Heart right ventricle (tissue), 16 donors: Measurements from ENCODE around the gene MRPL38. TPM values are rescaled to one million over a fixed set of nuclear protein-coding genes. Genes with fewer than 3 reads are reported as not detected.

Experiments
- ATAC-seq, 8 donors: fragments of 200-7000 bp; cut with Tn5 transposase; one replicate each; pipeline ENCODE4 v1.9.1; 2020; ENCODE audit warnings: mild to moderate bottlenecking in 8 of 8, moderate library complexity in 8 of 8, moderate number of reproducible peaks in 1 of 8
- DNase-seq, 2 donors: peaks; one replicate each; pipeline ENCODE4 v3.0.0-alpha.2; 2020
- H3K27ac ChIP-seq, 10 donors: fragments of 200-600 bp; sonication (generic) in 2 of 10; one replicate each; pipeline versions ENCODE4 v1.5.0 to v1.8.0; 2020 to 2022; ENCODE audit warnings: mild to moderate bottlenecking in 3 of 10
- H3K27me3 ChIP-seq, 7 donors: fragments of 200-600 bp; one replicate each; pipeline ENCODE4 v1.8.0; 2021 to 2022; ENCODE audit warnings: mild to moderate bottlenecking in 2 of 7
- H3K36me3 ChIP-seq, 9 donors: fragments of 200-600 bp; sonication (generic) in 1 of 9; one replicate each; pipeline versions ENCODE4 v1.5.0 to v1.8.0; 2020 to 2022; ENCODE audit warnings: mild to moderate bottlenecking in 2 of 9
- H3K4me1 ChIP-seq, 9 donors: fragments of 200-600 bp; sonication (generic) in 1 of 9; one replicate each; pipeline versions ENCODE4 v1.5.0 to v1.8.0; 2020 to 2022; ENCODE audit warnings: mild to moderate bottlenecking in 4 of 9
- H3K4me3 ChIP-seq, 10 donors: fragments of 200-600 bp; sonication (generic) in 2 of 10; one replicate each; pipeline versions ENCODE4 v1.5.0 to v1.8.0; 2020 to 2022; ENCODE audit warnings: mild to moderate bottlenecking in 7 of 10, moderate library complexity in 2 of 10
- H3K9me3 ChIP-seq, 11 donors: fragments of 200-600 bp in 10 of 11; sonication (generic) in 2 of 11; one replicate each; pipeline versions ENCODE4 v1.5.0 to v1.8.0; 2013 to 2022; ENCODE audit warnings: mild to moderate bottlenecking in 2 of 11, control low read depth in 1 of 11, moderate library complexity in 1 of 11
- CTCF ChIP-seq, 9 donors: fragments of 200-600 bp; sonication (generic) in 2 of 9; IDR thresholded peaks; one replicate each; pipeline versions ENCODE4 v1.5.0 to v1.8.0; 2021 to 2022; ENCODE audit warnings: antibody characterized with exemption in 9 of 9, mild to moderate bottlenecking in 5 of 9, moderate library complexity in 1 of 9
- WGBS, 2 donors: extraction: QIAGEN DNeasy Blood & Tissue Kit; methylation state at CpG; one replicate each; pipeline ENCODE4 v1.1.7; 2013; ENCODE audit warnings: inconsistent platforms in 1 of 2; 5-methylcytosine and 5-hydroxymethylcytosine counted together
- intact Hi-C, 10 donors: fragments of 100-400 bp; cut with DNase I; formaldehyde crosslinking; loops; one replicate each; pipeline versions ENCODE4 v1.11.1 to v1.14.2; 2022
- polyA plus RNA-seq, 2 donors: library from polyadenylated mRNA; stranded (reverse); fragments of 200-250 nt; gene quantifications; one replicate each; pipeline ENCODE4 v1.2.3, GENCODE V29; 2013
- total RNA-seq, 10 donors: library from RNA; stranded (reverse); fragmentation: NEBNext Ultra II Directional in 3 of 10; extraction: Animal tissue kit (Norgen Biotek cat#: 25700) in 3 of 10; gene quantifications; one replicate each; pipeline versions ENCODE4 v1.2.1 to v1.2.4, GENCODE V29; 2021 to 2023
- donor health status: Arrhythmogenic right ventricular cardiomyopathy.
- donor health status: ischemic (EF 13 %, LVEDD 7.1; RV severe dilation, severe dysfunction).
- donor health status: healthy with polysubstance abuse.
- donor health status: DM: no; HTN: yes; CAD: no.
- donor health status: DM: no; HTN: no; CAD: no.
- donor health status: ischemic (EF 25% LVEDD 6.9; RV normal size, moderate dysfunction).
- donor health status: ischemic (EF 25% LVEDD 5.7; RV mildly dilated, moderate dysfunction).
- donor health status: healthy.
- donor health status: DM: yes; HTN: yes; CAD: no.
- donor health status: Ischemic cardiomyopathy.
- donor health status: ischemic (EF 35%, LVEDD 5.7; RV mildly dilated, moderate dysfunction).
- donor health status: nonischemic (EF 11% LVEDD 7.7; RV severe dilation, severe dysfunction).
- donor health status: DM: yes; HTN: yes; CAD: no.
- donor health status: PGD.
- donor health status: ischemic (EF 29% LVEDD 5.4; RV normal size, mild dysfunction).
- donor health status: nonischemic (EF 23%, LVEDD 6.1; RV moderate dilation, normal function).

Gene MRPL38
- total and polyA plus RNA-seq, 12 donors: 86.0 to 160 (median 96.5) TPM

- Histone ChIP-seq H3K27me3 (no peaks in the 10 kb centered on the region), H3K4me3 (no peak overlapping the region), H3K4me1 (peaks cover 22 to 41% (median 36%) of the 10 kb centered on the region in 9 donors), H3K36me3 (peaks cover 6 to 59% (median 30%) of the 10 kb centered on the region in 9 donors), H3K27ac (no peak overlapping the region), H3K9me3 (no peaks in the 10 kb centered on the region)
- 91% methylated on average over 13 of the region's 13 CpGs for WGBS, 2 donors
- intact Hi-C loops: loop anchor here in 4 of 10 donors (5.0 to 10.0 kb wide), 3 partner anchors 42 to 135 kb away; partner anchors contain the start of genes WBP2 (in 2 of the 4) and GALK1 (in 1 of the 4)
- no peak for TF ChIP-seq CTCF (IDR thresholded peaks at IDR 0.05)
- no peak for ATAC-seq
- no peak for DNase-seq
Measured at GRCh38 chr17:75899353-75899752, 5.3 kb downstream of the MRPL38 start.

DNA sequence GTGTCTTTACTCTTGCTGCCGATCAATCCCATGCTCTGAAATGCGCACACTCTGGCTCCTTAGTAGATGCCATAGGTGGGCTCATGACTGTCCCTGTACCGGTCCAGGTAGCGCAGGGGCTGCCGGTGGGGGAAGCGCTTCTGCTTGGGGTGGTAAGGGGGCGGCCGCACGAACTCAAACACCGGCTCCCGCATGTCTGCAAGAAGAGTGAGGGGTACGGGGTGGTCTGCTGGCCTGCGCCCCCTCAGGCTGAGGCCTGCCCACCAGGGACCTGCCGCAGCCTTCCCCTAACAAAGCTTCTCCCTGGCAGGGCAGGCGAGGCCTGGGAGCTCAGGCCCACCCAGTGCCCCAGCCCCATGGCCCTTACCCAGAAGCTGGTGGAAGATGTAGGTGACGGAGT is 5.9 kb downstream of the MRPL38 start:
- intact Hi-C loops: loop anchor here in 4 of 10 donors (5.0 to 10.0 kb wide), 3 partner anchors 41 to 134 kb away; partner anchors contain the start of genes WBP2 (in 2 of the 4) and GALK1 (in 1 of the 4)
- H3K9me3 ChIP-seq: no peaks in the 10 kb centered on the region
- H3K27me3 ChIP-seq: no peaks in the 10 kb centered on the region
- H3K27ac ChIP-seq: no peak overlapping the region
- no peak for ATAC-seq
- no peak for TF ChIP-seq CTCF (IDR thresholded peaks at IDR 0.05)
- peaks cover 18 to 39% (median 34%) of the 10 kb centered on the region in 9 donors for H3K4me1 ChIP-seq
- H3K36me3 ChIP-seq: peaks cover 6 to 59% (median 30%) of the 10 kb centered on the region in 9 donors
- WGBS, 2 donors: 95 to 98% methylated on average over 16 of the region's 16 CpGs
- no peak for DNase-seq
- H3K4me3 ChIP-seq: no peak overlapping the region

- Histone ChIP-seq H3K4me1 (peaks cover 16 to 38% (median 27%) of the 10 kb centered on the region in 9 donors), H3K27ac (no peak overlapping the region), H3K36me3 (peaks cover 6 to 56% (median 30%) of the 10 kb centered on the region in 9 donors), H3K27me3 (no peaks in the 10 kb centered on the region), H3K9me3 (no peaks in the 10 kb centered on the region), H3K4me3 (no peak overlapping the region)
- ATAC-seq (no peak), DNase-seq (no peak)
- intact Hi-C loops: loop anchor here in 4 of 10 donors (5.0 to 10.0 kb wide), 3 partner anchors 41 to 133 kb away; partner anchors contain the start of genes WBP2 (in 2 of the 4) and GALK1 (in 1 of the 4)
- 87 to 88% methylated on average over 8 of the region's 8 CpGs for WGBS, 2 donors
- no peak for TF ChIP-seq CTCF (IDR thresholded peaks at IDR 0.05)
Measured at GRCh38 chr17:75898065-75898464, 6.6 kb downstream of the MRPL38 start.

DNA sequence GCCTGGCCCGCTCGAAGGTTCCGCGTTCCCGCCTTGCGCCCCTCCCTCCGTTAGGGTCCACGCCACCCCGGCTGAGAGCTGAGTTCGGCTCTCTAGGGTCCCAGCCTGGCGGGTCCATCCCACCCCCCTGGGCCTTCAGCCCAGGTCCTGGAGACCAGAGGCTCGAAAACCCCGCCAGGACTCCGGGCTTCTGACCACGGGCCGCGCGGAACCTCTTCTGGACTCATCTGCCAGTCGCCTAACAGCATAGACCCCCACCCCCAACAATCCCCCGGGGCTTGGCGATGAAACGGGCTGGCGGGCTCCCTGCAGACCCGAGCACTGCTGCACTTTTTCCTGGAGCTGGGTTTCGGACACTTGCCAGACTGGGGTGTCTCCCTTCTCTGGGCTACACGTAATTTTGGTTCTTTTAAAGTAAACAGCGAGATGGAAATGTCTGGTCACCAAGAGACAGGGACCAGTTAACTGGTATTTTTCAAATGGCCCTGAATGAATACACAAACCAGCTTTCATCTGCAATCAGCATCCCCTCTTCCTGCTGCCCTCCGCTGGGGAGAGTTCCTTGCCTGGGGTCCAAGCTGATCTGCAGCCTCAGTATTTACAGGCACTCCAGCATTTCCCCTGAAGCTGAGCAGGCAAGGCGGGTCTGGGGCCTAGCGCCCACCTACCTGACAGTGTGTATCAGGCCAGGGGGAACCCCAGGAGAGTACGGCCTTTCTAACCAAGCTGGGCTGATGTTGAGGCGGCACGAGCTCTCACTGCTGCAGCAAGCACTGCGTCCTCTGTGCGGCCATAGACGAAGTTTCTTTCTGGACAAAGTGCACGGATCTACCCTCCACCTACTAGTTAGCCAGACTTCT is 7.3 kb downstream of the MRPL38 start:
- peaks cover 6 to 54% (median 30%) of the 10 kb centered on the region in 9 donors for H3K36me3 ChIP-seq
- DNase-seq (no peak), ATAC-seq (peak in 3 of 8 donors; percentile 1)
- no peak for TF ChIP-seq CTCF (IDR thresholded peaks at IDR 0.05)
- H3K9me3 ChIP-seq: no peaks in the 10 kb centered on the region
- peaks cover 16 to 37% (median 27%) of the 10 kb centered on the region in 9 donors for H3K4me1 ChIP-seq
- H3K27me3 ChIP-seq: no peaks in the 10 kb centered on the region
- peak overlapping the region; percentile 88 to 99 (median 96) for H3K27ac ChIP-seq
- H3K4me3 ChIP-seq: peak overlapping the region; percentile 50 to 80 (median 74)
- intact Hi-C loops: loop anchor here in 5 of 10 donors (2.0 to 10.0 kb wide), 5 partner anchors 40 to 133 kb away; partner anchors contain the start of genes WBP2 (in 3 of the 5) and GALK1 (in 1 of the 5)
- WGBS, 2 donors: 54 to 55% methylated on average over 37 of the region's 37 CpGs
